ENCODE measurements around the gene MINK1. TPM values are rescaled to one million over a fixed set of nuclear protein-coding genes. Genes with fewer than 3 reads are reported as not detected.

MINK1 gene
- total RNA-seq, 1 experiment from 2014 or later: 68.8 TPM

DNA sequence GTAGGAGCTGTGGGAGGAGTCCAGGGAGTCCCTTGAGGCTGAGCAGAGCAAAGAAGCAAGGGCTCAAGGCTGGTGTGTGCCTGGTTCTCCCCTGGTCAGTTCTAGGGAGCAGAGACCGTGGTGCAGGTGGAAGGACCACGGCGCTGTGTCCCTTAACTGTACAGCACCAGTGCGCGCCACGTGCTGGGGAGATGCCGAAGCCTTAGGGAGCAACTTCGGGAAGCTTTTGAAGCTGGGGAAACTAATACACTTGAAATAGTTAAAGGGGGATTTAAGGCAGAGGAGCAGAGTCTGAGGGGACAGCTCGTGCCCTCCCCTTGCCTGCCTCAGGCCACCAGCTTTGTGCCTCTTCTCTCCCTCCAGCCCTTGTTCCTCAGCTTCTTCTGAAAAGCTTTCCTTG lies 27.5 kb downstream of the MINK1 start:
- no peaks in the 10 kb centered on the region for H3K9me3 Mint-ChIP-seq
- Histone ChIP-seq H4K5ac (ENCODE audit: insufficient read length, low read depth, low read length) (no peak overlapping the region), H3K79me1 (ENCODE audit: insufficient read depth, low read depth, low read length, poor library complexity, severe bottlenecking) (no peaks in the 10 kb centered on the region), H2BK5ac (ENCODE audit: insufficient read length, low read length) (no peak overlapping the region), H3K4me2 (ENCODE audit: insufficient read depth, insufficient read length, low read length) (peak overlapping the region; percentile 43), H3K4ac (ENCODE audit: low read depth, low read length) (no peak overlapping the region), H2AFZ (ENCODE audit: low read length) (no peak overlapping the region), H2AK5ac (ENCODE audit: insufficient read length, low read length) (no peak overlapping the region), H3K23ac (ENCODE audit: insufficient read length, low read depth, low read length) (no peak overlapping the region), H3K4me1 (ENCODE audit: insufficient read depth, low read length) (peaks cover 17% of the 10 kb centered on the region; the same call in 1 of the 2 replicates), H3K23me2 (ENCODE audit: insufficient read length, low read depth, low read length, poor library complexity, severe bottlenecking) (no peaks in the 10 kb centered on the region), H2BK20ac (ENCODE audit: low read depth, low read length, poor library complexity, severe bottlenecking) (no peak overlapping the region), H4K91ac (ENCODE audit: insufficient read length, low read depth, low read length) (no peak overlapping the region), H3K79me2 (ENCODE audit: insufficient read depth, low read length) (no peaks in the 10 kb centered on the region), H3K18ac (ENCODE audit: insufficient read length, low read depth, low read length) (no peak overlapping the region), H3K9ac (ENCODE audit: extremely low read depth, insufficient read length, low read length) (no peak overlapping the region), H4K20me1 (ENCODE audit: control insufficient read depth, insufficient read depth, insufficient read length) (no peaks in the 10 kb centered on the region), H3K9me3 (ENCODE audit: control insufficient read depth, low read depth, low read length) (no peaks in the 10 kb centered on the region), H3K56ac (ENCODE audit: insufficient read length, low read depth, low read length) (no peak overlapping the region), H2BK120ac (ENCODE audit: low read depth, low read length, poor library complexity, severe bottlenecking) (no peak overlapping the region), H3K27me3 (ENCODE audit: insufficient read depth, low read length) (no peaks in the 10 kb centered on the region), H3K27ac (ENCODE audit: insufficient read length, low read depth, low read length) (no peak overlapping the region), H3K14ac (ENCODE audit: insufficient read depth, low read length) (0 out of 2 replicates have a peak overlapping the region, but pooled peaks have one; percentile 31), H3T11ph (ENCODE audit: low read length) (no peak overlapping the region), H4K8ac (replicated peaks; ENCODE audit: insufficient read length, low read depth, low read length) (no peak overlapping the region), H2BK15ac (ENCODE audit: low read depth, low read length) (no peak overlapping the region), H2BK12ac (ENCODE audit: insufficient read length, low read depth, low read length) (no peak overlapping the region)
- peak overlapping the region in 1 of 2 experiments; percentile 58; a peak in 2 of 5 replicates for H3K4me3 Mint-ChIP-seq
- peaks cover 0 to 9% (median 0%) of the 10 kb centered on the region in 3 experiments; a peak in 4 of 7 replicates for H3K36me3 Mint-ChIP-seq (ENCODE audit: insufficient read depth in 1 of 3, low read depth in 3 of 3)
- H3K27me3 Mint-ChIP-seq (ENCODE audit: low read depth): no peaks in the 10 kb centered on the region
- no peak for DNase-seq
- TF ChIP-seq, protein P1, sequence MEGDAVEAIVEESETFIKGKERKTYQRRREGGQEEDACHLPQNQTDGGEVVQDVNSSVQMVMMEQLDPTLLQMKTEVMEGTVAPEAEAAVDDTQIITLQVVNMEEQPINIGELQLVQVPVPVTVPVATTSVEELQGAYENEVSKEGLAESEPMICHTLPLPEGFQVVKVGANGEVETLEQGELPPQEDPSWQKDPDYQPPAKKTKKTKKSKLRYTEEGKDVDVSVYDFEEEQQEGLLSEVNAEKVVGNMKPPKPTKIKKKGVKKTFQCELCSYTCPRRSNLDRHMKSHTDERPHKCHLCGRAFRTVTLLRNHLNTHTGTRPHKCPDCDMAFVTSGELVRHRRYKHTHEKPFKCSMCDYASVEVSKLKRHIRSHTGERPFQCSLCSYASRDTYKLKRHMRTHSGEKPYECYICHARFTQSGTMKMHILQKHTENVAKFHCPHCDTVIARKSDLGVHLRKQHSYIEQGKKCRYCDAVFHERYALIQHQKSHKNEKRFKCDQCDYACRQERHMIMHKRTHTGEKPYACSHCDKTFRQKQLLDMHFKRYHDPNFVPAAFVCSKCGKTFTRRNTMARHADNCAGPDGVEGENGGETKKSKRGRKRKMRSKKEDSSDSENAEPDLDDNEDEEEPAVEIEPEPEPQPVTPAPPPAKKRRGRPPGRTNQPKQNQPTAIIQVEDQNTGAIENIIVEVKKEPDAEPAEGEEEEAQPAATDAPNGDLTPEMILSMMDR (conservative IDR thresholded peaks at IDR 0.05): no peak
- peaks cover 46 to 48% of the 10 kb centered on the region in 2 experiments for H3K4me1 Mint-ChIP-seq
- H3K27ac Mint-ChIP-seq: peak overlapping the region in 1 of 3 experiments; percentile 78; a peak in 2 of 7 replicates
- no CpG with 5 or more reads among the region's 9 CpGs for WGBS (ENCODE audit: extremely low coverage, insufficient read length, low lambda C conversion rate)
